ENCODE results near the gene SPATS2. TPM values are rescaled to one million over a fixed set of nuclear protein-coding genes. Genes with fewer than 3 reads are reported as not detected.

SPATS2 gene
- total RNA-seq, 4 donors from 2014 or later, result 24.7 to 37.8 (median 30.1) TPM

DNA sequence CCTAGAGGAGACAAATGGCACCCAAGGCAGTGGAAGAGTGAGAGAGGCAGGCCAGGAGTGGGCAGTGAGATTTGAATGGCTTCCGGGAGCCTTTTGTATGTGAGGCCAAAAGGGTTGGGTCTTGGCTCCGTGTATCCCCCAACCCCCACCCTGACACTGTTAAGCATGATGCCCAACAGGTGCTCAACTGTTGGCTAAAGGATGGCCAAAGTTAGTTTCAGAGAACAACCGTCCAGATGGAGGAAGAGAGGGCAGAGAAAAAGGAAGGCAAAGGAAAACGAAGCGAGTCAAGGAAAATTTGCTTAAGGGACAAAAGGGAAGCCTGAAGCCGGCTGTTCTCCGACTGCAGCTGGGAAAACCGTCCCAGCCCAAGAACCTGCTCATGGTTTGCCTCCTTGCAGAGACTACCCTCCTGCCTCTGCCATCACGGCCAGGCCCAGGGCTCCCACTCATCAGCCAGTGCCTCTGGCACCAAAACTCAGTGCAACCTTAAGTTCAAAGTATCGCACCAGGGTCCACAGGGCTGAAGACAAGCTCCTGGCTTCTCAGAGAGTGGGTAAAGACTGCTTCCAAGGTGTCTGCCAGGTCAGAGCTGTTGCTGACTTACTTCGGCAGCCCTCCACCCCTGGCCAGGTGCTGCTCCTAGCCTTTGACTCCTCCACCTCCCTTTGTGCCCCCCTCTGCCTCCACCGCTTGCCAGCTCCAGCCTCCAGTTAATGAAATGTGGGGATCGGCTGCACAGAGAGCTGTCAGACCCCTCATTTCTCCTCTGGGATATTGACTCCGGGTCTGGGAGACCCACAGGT is 26.1 kb upstream of the SPATS2 start:
- DNase-seq, result no peak
- Histone ChIP-seq H3K27ac (no peak overlapping the region), H3K9me3 (no peaks in the 10 kb centered on the region), H3K36me3 (no peaks in the 10 kb centered on the region), H3K4me3 (replicated peaks in 1 of 3) (no peak overlapping the region), H3K27me3 (peaks cover 6% of the 10 kb centered on the region), H3K4me1 (peaks cover 31 to 63% of the 10 kb centered on the region in 2 donors)
- TF ChIP-seq, protein P1, sequence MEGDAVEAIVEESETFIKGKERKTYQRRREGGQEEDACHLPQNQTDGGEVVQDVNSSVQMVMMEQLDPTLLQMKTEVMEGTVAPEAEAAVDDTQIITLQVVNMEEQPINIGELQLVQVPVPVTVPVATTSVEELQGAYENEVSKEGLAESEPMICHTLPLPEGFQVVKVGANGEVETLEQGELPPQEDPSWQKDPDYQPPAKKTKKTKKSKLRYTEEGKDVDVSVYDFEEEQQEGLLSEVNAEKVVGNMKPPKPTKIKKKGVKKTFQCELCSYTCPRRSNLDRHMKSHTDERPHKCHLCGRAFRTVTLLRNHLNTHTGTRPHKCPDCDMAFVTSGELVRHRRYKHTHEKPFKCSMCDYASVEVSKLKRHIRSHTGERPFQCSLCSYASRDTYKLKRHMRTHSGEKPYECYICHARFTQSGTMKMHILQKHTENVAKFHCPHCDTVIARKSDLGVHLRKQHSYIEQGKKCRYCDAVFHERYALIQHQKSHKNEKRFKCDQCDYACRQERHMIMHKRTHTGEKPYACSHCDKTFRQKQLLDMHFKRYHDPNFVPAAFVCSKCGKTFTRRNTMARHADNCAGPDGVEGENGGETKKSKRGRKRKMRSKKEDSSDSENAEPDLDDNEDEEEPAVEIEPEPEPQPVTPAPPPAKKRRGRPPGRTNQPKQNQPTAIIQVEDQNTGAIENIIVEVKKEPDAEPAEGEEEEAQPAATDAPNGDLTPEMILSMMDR (IDR thresholded peaks at IDR 0.05), result no peak
- TF ChIP-seq POLR2A (IDR thresholded peaks at IDR 0.05), result no peak
- intact Hi-C loops (cut with DNase I), result no loop called here
- 68 to 78% methylated on average over 13 to 14 of the region's 14 CpGs for WGBS, 2 donors

DNA sequence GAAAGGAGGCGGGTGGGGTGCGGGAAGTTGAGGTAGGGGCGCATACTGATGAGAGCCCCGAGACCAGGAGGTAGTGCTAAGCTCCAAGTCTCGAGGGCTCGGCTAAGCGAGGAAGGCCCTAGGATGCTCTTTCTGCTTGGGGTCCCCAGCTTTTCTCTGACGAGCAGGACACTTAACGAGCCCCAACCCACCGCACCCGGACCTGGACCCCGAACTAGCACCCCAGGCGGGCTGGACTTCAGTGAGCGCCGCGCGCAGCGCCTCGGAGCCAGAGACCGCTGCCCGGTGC is 25.5 kb upstream of the SPATS2 start:
- H3K27ac ChIP-seq, result no peak overlapping the region
- H3K27me3 ChIP-seq, result peaks cover under 1% of the 10 kb centered on the region
- no peaks in the 10 kb centered on the region for H3K9me3 ChIP-seq
- H3K4me1 ChIP-seq, result peaks cover 36 to 63% of the 10 kb centered on the region in 2 donors
- DNase-seq, result no peak
- H3K4me3 ChIP-seq (replicated peaks in 1 of 3), result no peak overlapping the region
- 47 to 58% methylated on average over 13 to 21 of the region's 21 CpGs for WGBS, 2 donors
- TF ChIP-seq, protein P1 (IDR thresholded peaks at IDR 0.05), result no peak
- no peak for TF ChIP-seq POLR2A (IDR thresholded peaks at IDR 0.05)
- intact Hi-C loops (cut with DNase I), result no loop called here
- H3K36me3 ChIP-seq, result no peaks in the 10 kb centered on the region

DNA sequence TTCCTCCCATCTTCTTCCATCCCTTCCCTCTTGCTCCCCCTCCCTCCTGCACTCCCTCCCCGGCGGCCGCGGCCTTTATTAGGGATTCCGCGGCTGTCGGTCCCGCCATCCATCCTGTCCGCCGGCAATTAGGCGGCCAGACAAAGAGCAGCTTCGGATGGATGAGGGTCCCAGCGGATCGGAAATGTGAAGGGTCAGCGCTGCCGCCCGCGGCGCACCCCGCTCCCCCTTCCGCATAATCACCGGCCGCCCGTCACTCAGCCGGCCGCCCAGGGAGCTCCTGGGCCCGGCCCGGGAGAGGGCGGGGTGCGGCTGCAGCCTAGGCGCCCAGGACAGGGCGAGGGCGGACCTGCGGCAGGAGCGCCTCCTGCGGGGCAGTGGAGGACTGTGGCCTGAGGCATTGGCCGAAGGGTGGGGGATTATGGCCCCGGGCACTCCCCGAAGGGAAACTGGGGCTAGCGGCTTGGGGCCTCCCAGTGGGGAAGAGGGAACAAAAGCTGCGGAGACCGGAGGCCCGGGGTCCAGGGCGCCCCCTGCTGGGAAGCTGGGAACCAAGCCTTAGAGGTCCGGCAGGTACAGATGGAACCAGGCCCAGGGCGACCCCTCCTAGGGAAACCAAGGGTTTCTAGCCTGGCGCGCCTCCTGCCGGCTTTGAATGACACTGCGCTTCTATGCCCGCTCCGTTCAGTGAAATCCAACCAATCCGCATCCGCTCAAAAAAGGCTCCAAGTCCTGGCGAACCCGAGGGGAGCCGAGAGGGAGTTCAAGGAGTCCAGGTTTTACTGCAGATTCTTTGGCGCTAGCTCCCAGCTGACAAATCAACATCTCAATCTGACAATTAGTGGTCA is 25.0 kb upstream of the SPATS2 start:
- Histone ChIP-seq H3K4me1 (peaks cover 41 to 63% of the 10 kb centered on the region in 2 donors), H3K36me3 (no peaks in the 10 kb centered on the region), H3K27me3 (no peaks in the 10 kb centered on the region), H3K9me3 (no peaks in the 10 kb centered on the region), H3K4me3 (replicated peaks in 1 of 3) (peak overlapping the region in 1 of 3 donors; percentile 34), H3K27ac (peak overlapping the region in 2 of 3 donors; percentile 26 to 65)
- peak; percentile 86 to 89 for DNase-seq
- TF ChIP-seq, protein P1 (IDR thresholded peaks at IDR 0.05), result peak; percentile 63 to 85 (median 78)
- no peak for TF ChIP-seq POLR2A (IDR thresholded peaks at IDR 0.05)
- intact Hi-C loops (cut with DNase I), result no loop called here
- WGBS, 2 donors, result 4 to 5% methylated on average over 33 to 39 of the region's 58 CpGs

DNA sequence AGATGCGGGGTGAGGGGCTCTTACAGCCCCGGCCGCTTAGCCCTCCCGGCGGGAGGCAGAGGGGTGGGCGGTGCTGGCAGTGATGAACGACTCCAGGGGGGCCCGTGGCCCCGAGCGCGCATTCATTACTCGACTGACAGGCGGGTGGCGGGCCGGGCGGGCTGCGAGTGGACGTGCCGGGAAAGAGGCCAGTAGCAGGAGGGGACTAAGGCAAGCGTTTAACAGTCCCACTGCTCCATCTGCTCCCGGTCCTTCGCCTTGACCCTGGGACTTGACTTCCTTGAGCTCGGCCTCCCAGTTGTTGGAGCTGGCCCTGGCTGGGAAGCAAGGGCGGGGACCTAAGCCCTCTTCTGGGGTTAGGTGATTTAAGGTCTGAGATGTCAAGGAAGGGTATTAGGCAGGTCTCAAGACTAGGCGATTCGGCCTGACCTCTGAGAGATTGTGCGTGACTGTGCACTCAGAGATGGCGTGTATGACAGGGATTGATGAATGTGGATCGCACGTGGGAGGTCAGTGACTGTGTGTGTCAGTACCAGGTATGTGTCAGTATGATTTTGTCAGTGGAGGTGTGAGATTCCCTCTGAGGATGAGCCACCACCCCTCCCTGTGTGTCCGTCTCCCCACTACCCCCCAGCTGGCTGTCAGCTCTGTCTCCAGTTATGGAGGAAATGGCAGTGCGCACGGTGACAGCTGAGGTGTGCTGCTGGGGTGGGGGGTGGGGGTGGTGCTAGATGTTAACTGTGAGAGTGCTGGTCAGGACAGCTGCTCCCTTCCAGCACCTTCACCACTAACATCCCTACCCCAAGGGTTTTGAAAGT is 24.1 kb upstream of the SPATS2 start:
- H3K27me3 ChIP-seq, result no peaks in the 10 kb centered on the region
- peaks cover 41 to 69% of the 10 kb centered on the region in 2 donors for H3K4me1 ChIP-seq
- H3K36me3 ChIP-seq, result no peaks in the 10 kb centered on the region
- TF ChIP-seq POLR2A (IDR thresholded peaks at IDR 0.05), result no peak
- TF ChIP-seq, protein P1 (IDR thresholded peaks at IDR 0.05), result no peak
- peak overlapping the region in 1 of 3 donors; percentile 65 for H3K27ac ChIP-seq
- peak in 1 of 2 donors; percentile 39 for DNase-seq
- H3K9me3 ChIP-seq, result no peaks in the 10 kb centered on the region
- 15 to 29% methylated on average over 19 to 23 of the region's 33 CpGs for WGBS, 2 donors
- peak overlapping the region in 1 of 3 donors; percentile 34 for H3K4me3 ChIP-seq (replicated peaks in 1 of 3)
- intact Hi-C loops (cut with DNase I), result no loop called here

Data from thyroid gland (tissue), 4 donors.